OCI-LY1 (cell line): ENCODE data around the gene GNAI2.

Source experiments
- H2AFZ ChIP-seq: fragments of 200-600 bp; sonication (generic), shearing (Covaris generic); 2 replicates; pipeline ENCODE4 v1.6.0; 2014; ENCODE audit warnings: antibody characterized with exemption, mild to moderate bottlenecking, low read length
- H3F3A ChIP-seq: fragments of 200-600 bp; sonication (generic), shearing (Covaris generic); 2 replicates; pipeline ENCODE4 v1.6.0; 2014; ENCODE audit warnings: mild to moderate bottlenecking, antibody characterized with exemption, low read length, moderate library complexity; ENCODE audit not compliant: insufficient read depth
- H3K27ac ChIP-seq: fragments of 200-600 bp; sonication (generic); 2 replicates; pipeline ENCODE4 v1.5.1; 2014; ENCODE audit warnings: low read length, mixed run types, mild to moderate bottlenecking, low read depth; ENCODE audit not compliant: poor library complexity, severe bottlenecking
- H3K27me3 ChIP-seq: fragments of 200-600 bp; sonication (generic); 2 replicates; pipeline ENCODE4 v1.6.0; 2014; ENCODE audit warnings: antibody characterized with exemption, mild to moderate bottlenecking, low read length, moderate library complexity; ENCODE audit not compliant: insufficient read depth
- H3K36me3 ChIP-seq: fragments of 200-600 bp; sonication (generic); 2 replicates; pipeline ENCODE4 v1.6.1; 2014; ENCODE audit warnings: mild to moderate bottlenecking, antibody characterized with exemption, low read length, moderate library complexity, mixed read lengths; ENCODE audit not compliant: insufficient read depth
- H3K4me1 ChIP-seq: fragments of 200-600 bp; sonication (generic); 2 replicates; pipeline ENCODE4 v1.5.1; 2014; ENCODE audit warnings: mild to moderate bottlenecking, low read length, moderate library complexity; ENCODE audit not compliant: insufficient read depth, severe bottlenecking
- H3K4me2 ChIP-seq: fragments of 200-600 bp; sonication (generic), shearing (Covaris generic); 2 replicates; pipeline ENCODE4 v1.6.1; 2014; ENCODE audit warnings: low read length
- H3K4me3 ChIP-seq: fragments of 200-600 bp; sonication (generic); 2 replicates; pipeline ENCODE4 v1.5.1; 2014; ENCODE audit warnings: low read length, low read depth, mild to moderate bottlenecking, mixed read lengths; ENCODE audit not compliant: poor library complexity, severe bottlenecking
- H3K79me2 ChIP-seq: fragments of 200-600 bp; shearing (Covaris generic); 2 replicates; pipeline ENCODE4 v1.6.1; 2016; ENCODE audit warnings: mixed run types, low read length, mixed read lengths; ENCODE audit not compliant: insufficient read depth
- H3K9ac ChIP-seq: fragments of 200-600 bp; sonication (generic), shearing (Covaris generic); 2 replicates; pipeline ENCODE4 v1.6.1; 2014; ENCODE audit warnings: mild to moderate bottlenecking, low read length, mixed read lengths
- H3K9me2 ChIP-seq: fragments of 200-600 bp; sonication (generic), shearing (Covaris generic); 2 replicates; pipeline ENCODE4 v1.6.1; 2014; ENCODE audit warnings: low read depth, mild to moderate bottlenecking, low read length, mixed read lengths
- H3K9me3 ChIP-seq: fragments of 200-600 bp; shearing (Covaris generic); 2 replicates; pipeline ENCODE4 v1.6.1; 2014; ENCODE audit warnings: low read length, mixed read lengths
- H4K20me1 ChIP-seq: fragments of 200-600 bp; sonication (generic), shearing (Covaris generic); 2 replicates; pipeline ENCODE4 v1.6.0; 2016; ENCODE audit warnings: mild to moderate bottlenecking, low read length; ENCODE audit not compliant: insufficient read depth
- EZH2 ChIP-seq: fragments of 200-600 bp; sonication (generic), shearing (Covaris generic); IDR thresholded peaks from 2 replicates; pipeline ENCODE4 v1.8.0; 2017; ENCODE audit warnings: borderline replicate concordance, mixed run types, mild to moderate bottlenecking, antibody characterized with exemption, low read length, moderate library complexity, mixed read lengths
- TF ChIP-seq, protein P1 (sequence below): fragments of 200-600 bp; sonication (generic), shearing (Covaris generic); IDR thresholded peaks from 2 replicates; pipeline ENCODE4 v1.5.1; 2017; ENCODE audit warnings: mild to moderate bottlenecking, antibody characterized with exemption, low read length, moderate library complexity, mixed read lengths

The GNAI2 gene

DNA sequence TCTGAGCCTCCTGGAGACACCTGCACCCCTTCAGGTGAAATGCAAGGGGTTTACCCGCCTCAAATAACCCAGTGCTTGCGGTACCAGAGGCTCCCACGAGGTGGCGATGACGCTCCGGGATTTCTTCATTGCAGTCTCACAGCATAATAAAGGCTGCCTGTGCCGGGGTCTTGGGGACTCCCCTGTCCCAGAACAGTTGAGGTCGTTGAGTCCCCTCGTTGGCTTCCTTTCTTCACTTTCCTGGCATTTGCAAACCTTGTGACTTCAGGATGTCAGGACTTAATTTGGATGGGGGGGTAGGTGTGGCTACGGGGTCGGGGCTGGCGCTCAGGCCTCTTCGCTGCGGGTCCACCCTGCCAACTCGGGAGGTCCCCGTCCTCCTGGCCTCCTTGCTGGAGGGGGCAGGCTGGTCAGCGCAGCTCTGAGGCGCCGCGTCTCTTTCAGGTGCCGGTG is 43.3 kb upstream of the GNAI2 start:
- H4K20me1 ChIP-seq: no peaks in the 10 kb centered on the region
- H3K79me2 ChIP-seq: no peaks in the 10 kb centered on the region
- no peaks in the 10 kb centered on the region for H3F3A ChIP-seq
- no peaks in the 10 kb centered on the region for H3K27me3 ChIP-seq
- no peak overlapping the region for H3K27ac ChIP-seq
- H2AFZ ChIP-seq: no peak overlapping the region
- H3K4me3 ChIP-seq: no peak overlapping the region
- H3K9me2 ChIP-seq: no peaks in the 10 kb centered on the region
- no peaks in the 10 kb centered on the region for H3K9me3 ChIP-seq
- H3K4me1 ChIP-seq: peaks cover 6% of the 10 kb centered on the region
- H3K4me2 ChIP-seq: no peak overlapping the region
- no peak for TF ChIP-seq EZH2
- TF ChIP-seq, protein P1, sequence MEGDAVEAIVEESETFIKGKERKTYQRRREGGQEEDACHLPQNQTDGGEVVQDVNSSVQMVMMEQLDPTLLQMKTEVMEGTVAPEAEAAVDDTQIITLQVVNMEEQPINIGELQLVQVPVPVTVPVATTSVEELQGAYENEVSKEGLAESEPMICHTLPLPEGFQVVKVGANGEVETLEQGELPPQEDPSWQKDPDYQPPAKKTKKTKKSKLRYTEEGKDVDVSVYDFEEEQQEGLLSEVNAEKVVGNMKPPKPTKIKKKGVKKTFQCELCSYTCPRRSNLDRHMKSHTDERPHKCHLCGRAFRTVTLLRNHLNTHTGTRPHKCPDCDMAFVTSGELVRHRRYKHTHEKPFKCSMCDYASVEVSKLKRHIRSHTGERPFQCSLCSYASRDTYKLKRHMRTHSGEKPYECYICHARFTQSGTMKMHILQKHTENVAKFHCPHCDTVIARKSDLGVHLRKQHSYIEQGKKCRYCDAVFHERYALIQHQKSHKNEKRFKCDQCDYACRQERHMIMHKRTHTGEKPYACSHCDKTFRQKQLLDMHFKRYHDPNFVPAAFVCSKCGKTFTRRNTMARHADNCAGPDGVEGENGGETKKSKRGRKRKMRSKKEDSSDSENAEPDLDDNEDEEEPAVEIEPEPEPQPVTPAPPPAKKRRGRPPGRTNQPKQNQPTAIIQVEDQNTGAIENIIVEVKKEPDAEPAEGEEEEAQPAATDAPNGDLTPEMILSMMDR: peak; percentile 92
- no peak overlapping the region for H3K9ac ChIP-seq
- no peaks in the 10 kb centered on the region for H3K36me3 ChIP-seq

DNA sequence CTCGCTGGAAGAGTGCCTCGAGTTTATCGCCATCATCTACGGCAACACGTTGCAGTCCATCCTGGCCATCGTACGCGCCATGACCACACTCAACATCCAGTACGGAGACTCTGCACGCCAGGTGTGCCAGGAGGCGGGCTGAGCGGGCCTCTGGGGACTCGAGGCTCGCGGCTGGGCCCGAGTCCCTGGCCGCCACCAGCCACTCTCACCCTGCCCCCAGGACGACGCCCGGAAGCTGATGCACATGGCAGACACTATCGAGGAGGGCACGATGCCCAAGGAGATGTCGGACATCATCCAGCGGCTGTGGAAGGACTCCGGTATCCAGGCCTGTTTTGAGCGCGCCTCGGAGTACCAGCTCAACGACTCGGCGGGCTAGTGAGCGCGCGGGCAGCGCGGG is 42.7 kb upstream of the GNAI2 start:
- Histone ChIP-seq H3K4me1 (peaks cover 6% of the 10 kb centered on the region), H3K27ac (no peak overlapping the region)

DNA sequence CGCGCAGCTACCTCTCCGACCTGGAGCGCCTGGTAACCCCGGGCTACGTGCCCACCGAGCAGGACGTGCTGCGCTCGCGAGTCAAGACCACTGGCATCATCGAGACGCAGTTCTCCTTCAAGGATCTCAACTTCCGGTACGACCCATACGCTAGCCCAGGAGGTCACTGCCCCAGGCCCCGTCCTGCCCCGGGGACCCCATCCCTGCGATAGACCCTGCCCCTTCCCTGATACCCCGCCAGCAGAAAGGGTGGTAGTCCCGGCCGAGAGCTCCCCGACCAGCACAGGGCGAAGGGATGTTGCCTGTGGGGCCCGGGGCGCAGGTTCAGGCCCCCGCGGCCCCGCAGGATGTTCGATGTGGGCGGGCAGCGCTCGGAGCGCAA is 42.3 kb upstream of the GNAI2 start:
- no peaks in the 10 kb centered on the region for H3K9me2 ChIP-seq
- H3K79me2 ChIP-seq: no peaks in the 10 kb centered on the region
- no peak overlapping the region for H2AFZ ChIP-seq
- H3K4me3 ChIP-seq: no peak overlapping the region
- no peak overlapping the region for H3K27ac ChIP-seq
- no peak for TF ChIP-seq EZH2
- TF ChIP-seq, protein P1: no peak
- H3K36me3 ChIP-seq: no peaks in the 10 kb centered on the region
- H3K27me3 ChIP-seq: no peaks in the 10 kb centered on the region
- H3K9me3 ChIP-seq: no peaks in the 10 kb centered on the region
- no peaks in the 10 kb centered on the region for H4K20me1 ChIP-seq
- peaks cover 6% of the 10 kb centered on the region for H3K4me1 ChIP-seq
- H3K9ac ChIP-seq: no peak overlapping the region
- H3K4me2 ChIP-seq: no peak overlapping the region
- no peaks in the 10 kb centered on the region for H3F3A ChIP-seq

More for the DNA sequence above, 42.7 kb upstream of the GNAI2 start:
- Histone ChIP-seq H2AFZ (no peak overlapping the region), H3K9ac (no peak overlapping the region), H3K9me3 (no peaks in the 10 kb centered on the region), H3K36me3 (no peaks in the 10 kb centered on the region), H3F3A (no peaks in the 10 kb centered on the region), H4K20me1 (no peaks in the 10 kb centered on the region), H3K27me3 (no peaks in the 10 kb centered on the region), H3K4me3 (no peak overlapping the region), H3K4me2 (no peak overlapping the region), H3K79me2 (no peaks in the 10 kb centered on the region), H3K9me2 (no peaks in the 10 kb centered on the region)
- TF ChIP-seq, protein P1: no peak
- no peak for TF ChIP-seq EZH2
